ENCODE measurements around the gene WDR26.

Gene WDR26

DNA sequence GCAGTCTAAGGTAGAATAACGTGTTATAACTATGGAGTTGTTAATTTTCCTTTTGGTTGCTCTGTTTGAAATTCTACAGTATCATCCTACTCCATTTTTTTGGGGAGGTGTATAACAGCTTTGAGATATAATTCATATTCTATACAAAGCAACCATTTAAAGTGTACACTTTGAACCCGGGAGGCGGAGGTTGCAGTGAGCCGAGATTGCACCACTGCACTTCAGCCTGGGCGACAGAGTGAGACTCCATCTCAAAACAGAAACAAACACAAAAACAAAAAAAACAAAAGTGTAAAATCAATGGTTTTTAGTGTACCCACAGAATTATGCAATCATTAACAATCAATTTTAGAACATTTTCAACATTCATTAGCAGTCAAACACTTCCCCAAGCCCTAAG, 44.1 kb downstream of the WDR26 start:
- no peak for ATAC-seq
- TF ChIP-seq, protein P1, sequence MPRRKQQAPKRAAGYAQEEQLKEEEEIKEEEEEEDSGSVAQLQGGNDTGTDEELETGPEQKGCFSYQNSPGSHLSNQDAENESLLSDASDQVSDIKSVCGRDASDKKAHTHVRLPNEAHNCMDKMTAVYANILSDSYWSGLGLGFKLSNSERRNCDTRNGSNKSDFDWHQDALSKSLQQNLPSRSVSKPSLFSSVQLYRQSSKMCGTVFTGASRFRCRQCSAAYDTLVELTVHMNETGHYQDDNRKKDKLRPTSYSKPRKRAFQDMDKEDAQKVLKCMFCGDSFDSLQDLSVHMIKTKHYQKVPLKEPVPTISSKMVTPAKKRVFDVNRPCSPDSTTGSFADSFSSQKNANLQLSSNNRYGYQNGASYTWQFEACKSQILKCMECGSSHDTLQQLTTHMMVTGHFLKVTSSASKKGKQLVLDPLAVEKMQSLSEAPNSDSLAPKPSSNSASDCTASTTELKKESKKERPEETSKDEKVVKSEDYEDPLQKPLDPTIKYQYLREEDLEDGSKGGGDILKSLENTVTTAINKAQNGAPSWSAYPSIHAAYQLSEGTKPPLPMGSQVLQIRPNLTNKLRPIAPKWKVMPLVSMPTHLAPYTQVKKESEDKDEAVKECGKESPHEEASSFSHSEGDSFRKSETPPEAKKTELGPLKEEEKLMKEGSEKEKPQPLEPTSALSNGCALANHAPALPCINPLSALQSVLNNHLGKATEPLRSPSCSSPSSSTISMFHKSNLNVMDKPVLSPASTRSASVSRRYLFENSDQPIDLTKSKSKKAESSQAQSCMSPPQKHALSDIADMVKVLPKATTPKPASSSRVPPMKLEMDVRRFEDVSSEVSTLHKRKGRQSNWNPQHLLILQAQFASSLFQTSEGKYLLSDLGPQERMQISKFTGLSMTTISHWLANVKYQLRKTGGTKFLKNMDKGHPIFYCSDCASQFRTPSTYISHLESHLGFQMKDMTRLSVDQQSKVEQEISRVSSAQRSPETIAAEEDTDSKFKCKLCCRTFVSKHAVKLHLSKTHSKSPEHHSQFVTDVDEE (CRISPR knock-in tag; IDR thresholded peaks at IDR 0.05) = no peak
- no peak for TF ChIP-seq CSDC2 (CRISPR knock-in tag; IDR thresholded peaks at IDR 0.05)
- TF ChIP-seq, protein P2, sequence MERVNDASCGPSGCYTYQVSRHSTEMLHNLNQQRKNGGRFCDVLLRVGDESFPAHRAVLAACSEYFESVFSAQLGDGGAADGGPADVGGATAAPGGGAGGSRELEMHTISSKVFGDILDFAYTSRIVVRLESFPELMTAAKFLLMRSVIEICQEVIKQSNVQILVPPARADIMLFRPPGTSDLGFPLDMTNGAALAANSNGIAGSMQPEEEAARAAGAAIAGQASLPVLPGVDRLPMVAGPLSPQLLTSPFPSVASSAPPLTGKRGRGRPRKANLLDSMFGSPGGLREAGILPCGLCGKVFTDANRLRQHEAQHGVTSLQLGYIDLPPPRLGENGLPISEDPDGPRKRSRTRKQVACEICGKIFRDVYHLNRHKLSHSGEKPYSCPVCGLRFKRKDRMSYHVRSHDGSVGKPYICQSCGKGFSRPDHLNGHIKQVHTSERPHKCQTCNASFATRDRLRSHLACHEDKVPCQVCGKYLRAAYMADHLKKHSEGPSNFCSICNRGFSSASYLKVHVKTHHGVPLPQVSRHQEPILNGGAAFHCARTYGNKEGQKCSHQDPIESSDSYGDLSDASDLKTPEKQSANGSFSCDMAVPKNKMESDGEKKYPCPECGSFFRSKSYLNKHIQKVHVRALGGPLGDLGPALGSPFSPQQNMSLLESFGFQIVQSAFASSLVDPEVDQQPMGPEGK (CRISPR knock-in tag; IDR thresholded peaks at IDR 0.05; ENCODE audit: borderline replicate concordance) = no peak
- TF ChIP-seq ZNF565 (CRISPR knock-in tag; conservative IDR thresholded peaks at IDR 0.05; ENCODE audit: low read depth) = no peak
- no peak for TF ChIP-seq ZNF8 (CRISPR knock-in tag; IDR thresholded peaks at IDR 0.05)

DNA sequence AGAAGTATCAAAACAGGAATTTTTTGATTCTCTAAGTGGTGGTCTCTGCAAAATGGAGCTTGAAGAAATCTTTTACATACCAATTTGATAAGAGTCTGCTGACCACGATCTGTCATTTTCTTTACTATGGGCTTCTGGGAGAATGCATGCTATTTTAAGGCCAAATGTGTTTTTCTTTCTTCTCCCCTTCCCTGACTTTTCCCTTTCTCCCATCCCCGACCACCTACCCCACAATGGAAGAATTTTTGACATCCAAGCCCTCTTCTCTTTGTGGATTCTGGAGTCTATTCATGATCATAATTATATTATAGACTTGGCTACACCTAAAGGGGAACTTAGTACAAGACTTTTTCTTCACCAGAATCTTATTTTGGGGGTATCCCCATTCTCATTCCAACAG, 46.7 kb downstream of the WDR26 start:
- no peak for TF ChIP-seq PPARA (CRISPR knock-in tag; IDR thresholded peaks at IDR 0.05; ENCODE audit: borderline replicate concordance)
- TF ChIP-seq, protein P2 (CRISPR knock-in tag; IDR thresholded peaks at IDR 0.05; ENCODE audit: borderline replicate concordance) = no peak
- no peak for TF ChIP-seq ZC3H10 (CRISPR knock-in tag; IDR thresholded peaks at IDR 0.05)
- TF ChIP-seq CSDC2 (CRISPR knock-in tag; IDR thresholded peaks at IDR 0.05) = no peak
- TF ChIP-seq, protein P3, sequence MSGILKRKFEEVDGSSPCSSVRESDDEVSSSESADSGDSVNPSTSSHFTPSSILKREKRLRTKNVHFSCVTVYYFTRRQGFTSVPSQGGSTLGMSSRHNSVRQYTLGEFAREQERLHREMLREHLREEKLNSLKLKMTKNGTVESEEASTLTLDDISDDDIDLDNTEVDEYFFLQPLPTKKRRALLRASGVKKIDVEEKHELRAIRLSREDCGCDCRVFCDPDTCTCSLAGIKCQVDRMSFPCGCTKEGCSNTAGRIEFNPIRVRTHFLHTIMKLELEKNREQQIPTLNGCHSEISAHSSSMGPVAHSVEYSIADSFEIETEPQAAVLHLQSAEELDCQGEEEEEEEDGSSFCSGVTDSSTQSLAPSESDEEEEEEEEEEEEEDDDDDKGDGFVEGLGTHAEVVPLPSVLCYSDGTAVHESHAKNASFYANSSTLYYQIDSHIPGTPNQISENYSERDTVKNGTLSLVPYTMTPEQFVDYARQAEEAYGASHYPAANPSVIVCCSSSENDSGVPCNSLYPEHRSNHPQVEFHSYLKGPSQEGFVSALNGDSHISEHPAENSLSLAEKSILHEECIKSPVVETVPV (CRISPR knock-in tag; IDR thresholded peaks at IDR 0.05) = no peak
- TF ChIP-seq ZNF8 (CRISPR knock-in tag; IDR thresholded peaks at IDR 0.05) = no peak
- no peak for TF ChIP-seq GLIS3 (CRISPR knock-in tag; IDR thresholded peaks at IDR 0.05)
- no peak for TF ChIP-seq RARB (CRISPR knock-in tag; IDR thresholded peaks at IDR 0.05)
- no peak for TF ChIP-seq ESRRG (CRISPR knock-in tag; IDR thresholded peaks at IDR 0.05)
- TF ChIP-seq, protein P1 (CRISPR knock-in tag; IDR thresholded peaks at IDR 0.05) = no peak
- no peak for TF ChIP-seq ZFP3 (CRISPR knock-in tag; IDR thresholded peaks at IDR 0.05)
- TF ChIP-seq OSR1 (CRISPR knock-in tag; IDR thresholded peaks at IDR 0.05) = no peak
- no peak for TF ChIP-seq TCF4 (CRISPR knock-in tag; IDR thresholded peaks at IDR 0.05; ENCODE audit: borderline replicate concordance)
- no peak for ATAC-seq

DNA sequence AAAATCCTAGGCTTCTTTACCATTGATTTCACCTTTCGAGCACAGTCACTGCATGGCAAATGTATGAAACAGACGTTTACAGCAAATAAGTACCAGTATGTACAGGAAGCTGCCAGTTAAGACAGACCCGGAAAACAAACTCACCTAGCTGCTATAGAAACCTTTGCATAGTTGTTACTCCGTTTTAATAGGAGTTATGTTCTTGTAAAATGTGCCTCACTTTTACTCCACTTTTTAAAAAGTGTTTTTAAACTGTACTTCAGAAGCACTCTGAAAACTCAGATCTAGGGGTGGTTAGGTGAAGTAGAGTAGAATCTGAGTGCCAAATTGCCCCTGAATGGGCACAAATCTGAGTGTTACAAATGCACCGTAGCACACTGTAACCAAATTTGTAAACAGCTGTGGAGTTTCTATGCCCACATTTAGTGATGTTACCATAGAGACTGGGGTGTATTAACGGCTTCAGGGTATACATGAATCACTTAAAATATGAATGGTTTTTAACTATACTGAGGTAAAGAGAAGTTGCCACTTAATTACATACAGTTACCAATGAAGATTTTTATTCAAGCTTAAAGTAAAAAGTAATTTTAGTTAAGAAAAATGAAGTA, 47.2 kb downstream of the WDR26 start:
- TF ChIP-seq, protein P1 (CRISPR knock-in tag; IDR thresholded peaks at IDR 0.05) = no peak
- no peak for TF ChIP-seq PPARA (CRISPR knock-in tag; IDR thresholded peaks at IDR 0.05; ENCODE audit: borderline replicate concordance)
- no peak for TF ChIP-seq TCF4 (CRISPR knock-in tag; IDR thresholded peaks at IDR 0.05; ENCODE audit: borderline replicate concordance)
- no peak for TF ChIP-seq ZFP3 (CRISPR knock-in tag; IDR thresholded peaks at IDR 0.05)
- TF ChIP-seq ISL1 (CRISPR knock-in tag; IDR thresholded peaks at IDR 0.05) = no peak
- TF ChIP-seq ARNTL (CRISPR knock-in tag; IDR thresholded peaks at IDR 0.05; ENCODE audit: borderline replicate concordance, low read depth) = no peak
- TF ChIP-seq ZNF565 (CRISPR knock-in tag; conservative IDR thresholded peaks at IDR 0.05; ENCODE audit: low read depth) = no peak
- no peak for TF ChIP-seq ZC3H10 (CRISPR knock-in tag; IDR thresholded peaks at IDR 0.05)
- TF ChIP-seq, protein P3 (CRISPR knock-in tag; IDR thresholded peaks at IDR 0.05) = no peak
- TF ChIP-seq, protein P2 (CRISPR knock-in tag; IDR thresholded peaks at IDR 0.05; ENCODE audit: borderline replicate concordance) = no peak
- ATAC-seq = no peak

Data from SK-N-SH treated with all-trans-retinoic acid at 6 μM for 48 hours (cell line).